SJSA1 (cell line): ENCODE data around the gene FAM193B. TPM values are rescaled to one million over a fixed set of nuclear protein-coding genes. Genes with fewer than 3 reads are reported as not detected.

Experiments
- DNase-seq, 2 experiments: peaks; one replicate each; pipeline ENCODE4 v3.0.0-alpha.2; 2015 to 2020; ENCODE audit warnings: low spot score in 2 of 2, low read depth in 1 of 2
- H3K27ac ChIP-seq: fragments of 250-450 bp; sonication (Bioruptor Pico); 2 replicates; pipeline ENCODE4 v1.5.1; 2020; ENCODE audit warnings: mild to moderate bottlenecking, moderate library complexity
- H3K27me3 ChIP-seq: fragments of 250-450 bp; sonication (Bioruptor Pico); replicated peaks from 2 replicates; pipeline ENCODE4 v1.5.1; 2020; ENCODE audit warnings: mild to moderate bottlenecking, moderate library complexity
- H3K36me3 ChIP-seq: fragments of 250-450 bp; sonication (Bioruptor Pico); 2 replicates; pipeline ENCODE4 v1.5.1; 2020; ENCODE audit warnings: mild to moderate bottlenecking
- H3K4me1 ChIP-seq: fragments of 250-450 bp; sonication (Bioruptor Pico); replicated peaks from 2 replicates; pipeline ENCODE4 v1.6.1; 2021; ENCODE audit warnings: mild to moderate bottlenecking
- H3K4me3 ChIP-seq: fragments of 250-450 bp; sonication (Bioruptor Pico); 2 replicates; pipeline ENCODE4 v1.5.1; 2020; ENCODE audit warnings: mild to moderate bottlenecking
- H3K9me3 ChIP-seq: fragments of 250-450 bp; sonication (Bioruptor Pico); replicated peaks from 2 replicates; pipeline ENCODE4 v1.5.1; 2020; ENCODE audit warnings: mild to moderate bottlenecking
- total RNA-seq: library from RNA; depleted of rRNA; stranded (reverse); fragments of >200 nt; shearing (Covaris generic); gene quantifications from 2 replicates; pipeline ENCODE4 v1.2.3, GENCODE V29; 2014

Gene FAM193B
- total RNA-seq, 1 experiment from 2014 or later = 24.9 TPM

DNA sequence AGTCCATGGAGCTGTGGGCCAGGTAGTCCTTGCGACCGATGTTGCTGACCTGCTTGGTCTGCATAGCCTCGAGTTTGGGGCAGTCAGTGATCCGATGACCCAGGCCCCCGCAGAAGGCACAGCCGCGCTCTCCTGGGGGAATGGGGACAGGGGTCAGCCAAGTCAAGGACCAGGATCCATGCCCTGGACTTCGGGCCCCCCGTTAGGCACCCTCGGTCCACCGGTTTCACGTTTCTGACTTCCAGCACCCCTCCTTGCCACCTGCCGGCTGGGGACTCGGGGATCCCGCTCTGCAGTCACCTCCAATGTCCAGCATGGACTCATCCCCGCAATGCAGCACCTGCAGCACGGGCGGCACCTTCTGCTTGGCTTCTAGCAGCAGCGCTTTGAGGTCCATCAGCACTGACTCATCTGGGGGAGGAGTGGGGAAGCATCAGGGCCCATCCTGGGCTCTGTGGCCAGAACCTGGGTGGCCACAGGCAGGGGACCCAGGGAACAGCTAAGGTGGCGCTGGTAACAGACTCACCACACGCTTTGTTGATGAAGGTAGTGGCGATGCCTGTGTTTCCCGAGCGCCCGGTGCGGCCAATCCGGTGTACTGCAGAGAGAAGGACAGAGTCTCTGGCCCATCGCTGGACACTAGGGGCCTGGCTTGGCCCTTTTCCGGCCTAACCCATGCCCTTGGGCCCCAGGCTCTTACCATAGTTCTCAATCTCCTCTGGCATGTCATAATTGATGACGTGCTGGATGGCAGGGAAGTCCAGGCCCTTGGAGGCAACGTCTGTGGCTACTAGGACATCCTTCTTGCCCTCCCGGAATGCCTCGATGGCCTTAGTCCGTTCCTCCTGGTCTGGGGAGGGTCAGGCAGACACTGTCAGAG, 42.3 kb downstream of the FAM193B start:
- Histone ChIP-seq H3K27ac (no peak overlapping the region), H3K9me3 (no peaks in the 10 kb centered on the region), H3K4me3 (no peak overlapping the region), H3K27me3 (no peaks in the 10 kb centered on the region), H3K4me1 (peaks cover 9% of the 10 kb centered on the region), H3K36me3 (peaks cover 91% of the 10 kb centered on the region)
- DNase-seq = no peak

GRCh38 chr5:177511181-177511580, 43.2 kb downstream of the FAM193B start:
- no peaks in the 10 kb centered on the region for H3K9me3 ChIP-seq
- H3K4me1 ChIP-seq = peaks cover 8% of the 10 kb centered on the region
- H3K27me3 ChIP-seq = no peaks in the 10 kb centered on the region
- H3K36me3 ChIP-seq = peaks cover 85% of the 10 kb centered on the region
- H3K27ac ChIP-seq = no peak overlapping the region
- H3K4me3 ChIP-seq = no peak overlapping the region
- DNase-seq = no peak

- no peak overlapping the region for H3K27ac ChIP-seq
- H3K27me3 ChIP-seq = no peaks in the 10 kb centered on the region
- H3K4me1 ChIP-seq = peaks cover 2% of the 10 kb centered on the region
- H3K36me3 ChIP-seq = peaks cover 79% of the 10 kb centered on the region
- H3K4me3 ChIP-seq = no peak overlapping the region
- no peaks in the 10 kb centered on the region for H3K9me3 ChIP-seq
- DNase-seq = no peak
Observed at GRCh38 chr5:177510567-177511053, 43.8 kb downstream of the FAM193B start.

DNA sequence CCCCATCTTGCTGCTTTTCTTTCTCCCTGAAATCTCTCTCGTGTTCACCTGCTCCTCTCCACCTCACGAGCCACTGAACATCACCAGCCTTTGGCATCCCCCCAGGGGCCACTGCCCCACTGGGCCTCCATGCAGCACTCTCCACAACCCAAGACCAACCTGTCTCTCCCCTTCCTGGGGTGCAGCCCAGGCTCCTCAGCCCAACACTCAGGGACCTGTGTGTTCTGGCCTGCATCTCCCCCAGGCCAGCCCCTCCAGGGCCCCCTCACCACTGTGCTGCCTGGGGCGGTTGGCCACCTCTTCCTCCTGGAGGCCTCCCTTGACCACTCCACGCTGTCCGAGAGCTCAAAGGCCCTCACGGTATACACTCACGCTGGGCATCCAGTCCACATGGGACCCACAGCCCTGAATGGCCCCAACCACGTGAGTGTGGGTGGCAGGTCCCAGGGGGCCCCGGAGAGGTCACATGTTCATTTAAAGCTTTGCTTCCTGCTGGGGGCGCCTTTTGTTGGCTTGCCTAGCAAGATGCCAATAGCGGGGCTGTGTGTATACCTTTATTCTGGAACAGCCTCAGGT, 44.3 kb downstream of the FAM193B start:
- Histone ChIP-seq H3K4me3 (no peak overlapping the region), H3K27me3 (no peaks in the 10 kb centered on the region), H3K4me1 (no peaks in the 10 kb centered on the region), H3K27ac (no peak overlapping the region), H3K9me3 (no peaks in the 10 kb centered on the region), H3K36me3 (peaks cover 74% of the 10 kb centered on the region)
- DNase-seq = no peak

DNA sequence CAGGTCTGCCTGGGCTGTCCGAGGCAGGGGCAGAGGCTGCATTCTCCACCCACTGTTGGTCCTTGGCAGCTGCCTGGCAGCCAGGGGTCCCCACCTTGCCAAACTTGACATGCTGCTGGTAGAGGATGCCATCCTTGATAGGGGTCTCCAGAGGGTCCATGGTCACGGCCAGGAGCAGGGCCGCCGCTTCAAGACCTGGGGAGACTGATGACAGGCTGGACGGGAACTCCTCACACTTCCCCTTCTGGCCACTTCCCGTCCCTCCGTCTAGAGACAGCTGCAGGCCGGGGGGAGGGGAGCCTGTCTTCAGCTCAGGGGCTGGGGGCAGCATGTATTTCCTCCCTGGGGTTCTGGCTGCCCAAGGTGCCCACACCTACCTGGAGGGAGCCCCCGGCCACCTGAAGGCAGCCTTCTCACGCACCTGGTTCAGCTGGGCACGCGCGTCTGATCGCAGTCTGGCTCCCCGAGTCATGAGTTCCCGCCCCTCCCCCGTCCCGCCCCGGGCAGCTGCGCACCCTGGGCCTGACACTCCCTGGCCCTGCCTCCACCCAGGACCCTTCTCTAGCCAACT, 44.9 kb downstream of the FAM193B start, which contains the start of gene DOK3:
DOK3 (minus strand) TSS at position 446 of the 571 bp plus-strand sequence; CDS start at position 160, 286 bp downstream.
- Histone ChIP-seq H3K27ac (no peak within 1 kb of the TSS), H3K27me3 (no peaks in the 10 kb centered on the region), H3K4me3 (no peak within 1 kb of the TSS), H3K36me3 (peaks cover 68% of the 10 kb centered on the region), H3K9me3 (no peaks in the 10 kb centered on the region), H3K4me1 (no peaks in the 10 kb centered on the region)
- DNase-seq = no peak

GRCh38 chr5:177508837-177509236, 45.5 kb downstream of the FAM193B start:
- Histone ChIP-seq H3K27me3 (no peaks in the 10 kb centered on the region), H3K9me3 (no peaks in the 10 kb centered on the region), H3K36me3 (peaks cover 61% of the 10 kb centered on the region), H3K4me3 (no peak overlapping the region), H3K4me1 (no peaks in the 10 kb centered on the region), H3K27ac (no peak overlapping the region)
- DNase-seq = no peak

- Histone ChIP-seq H3K9me3 (no peaks in the 10 kb centered on the region), H3K27me3 (no peaks in the 10 kb centered on the region), H3K27ac (no peak overlapping the region), H3K4me3 (no peak overlapping the region), H3K4me1 (no peaks in the 10 kb centered on the region), H3K36me3 (peaks cover 55% of the 10 kb centered on the region)
- no peak for DNase-seq
Observed at GRCh38 chr5:177508221-177508611, 46.1 kb downstream of the FAM193B start.

DNA sequence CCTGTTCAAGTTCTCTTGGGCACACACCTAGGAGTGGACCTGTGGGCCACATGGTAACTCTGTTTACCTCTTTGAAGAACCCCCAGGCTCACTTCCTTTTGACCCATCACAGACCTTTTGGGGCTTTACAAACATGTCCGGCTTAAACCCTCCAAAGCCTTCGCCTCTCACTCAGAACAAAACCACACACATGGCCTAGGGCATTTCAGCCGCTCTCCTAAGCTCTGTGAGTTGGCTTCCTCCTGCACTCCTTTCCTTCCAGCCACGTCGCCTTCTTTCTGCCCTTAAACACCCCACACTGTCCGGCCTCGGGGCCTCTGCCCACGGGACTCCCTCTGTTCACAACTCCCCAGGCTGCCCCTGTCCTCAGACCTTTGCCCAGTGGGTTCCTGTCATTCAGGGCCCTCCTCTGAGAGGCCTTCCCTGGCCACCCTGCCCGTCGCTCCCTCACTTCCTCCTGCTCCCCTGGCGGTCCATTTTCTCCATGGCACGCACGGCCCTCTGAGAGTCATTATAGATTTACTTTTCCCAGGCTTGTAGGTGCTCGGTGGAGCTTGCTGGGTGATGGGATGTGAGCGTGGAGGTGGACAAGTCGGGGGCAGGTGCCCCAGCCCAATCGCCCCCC, 46.7 kb downstream of the FAM193B start:
- H3K4me3 ChIP-seq = no peak overlapping the region
- peaks cover 50% of the 10 kb centered on the region for H3K36me3 ChIP-seq
- H3K4me1 ChIP-seq = no peaks in the 10 kb centered on the region
- H3K27me3 ChIP-seq = no peaks in the 10 kb centered on the region
- no peak for DNase-seq
- H3K9me3 ChIP-seq = no peaks in the 10 kb centered on the region
- no peak overlapping the region for H3K27ac ChIP-seq

- H3K27ac ChIP-seq = no peak overlapping the region
- no peak overlapping the region for H3K4me3 ChIP-seq
- no peak for DNase-seq
- peaks cover 45% of the 10 kb centered on the region for H3K36me3 ChIP-seq
- H3K27me3 ChIP-seq = no peaks in the 10 kb centered on the region
- no peaks in the 10 kb centered on the region for H3K9me3 ChIP-seq
- H3K4me1 ChIP-seq = no peaks in the 10 kb centered on the region
Observed at GRCh38 chr5:177507165-177507564, 47.2 kb downstream of the FAM193B start.

- H3K4me3 ChIP-seq = no peak overlapping the region
- no peaks in the 10 kb centered on the region for H3K9me3 ChIP-seq
- H3K27ac ChIP-seq = no peak overlapping the region
- peaks cover 24% of the 10 kb centered on the region for H3K36me3 ChIP-seq
- peaks cover 13% of the 10 kb centered on the region for H3K4me1 ChIP-seq
- DNase-seq = no peak
- H3K27me3 ChIP-seq = no peaks in the 10 kb centered on the region
Observed at GRCh38 chr5:177505075-177505474, 49.3 kb downstream of the FAM193B start.

- no peak overlapping the region for H3K4me3 ChIP-seq
- peaks cover 13% of the 10 kb centered on the region for H3K4me1 ChIP-seq
Observed at GRCh38 chr5:177504086-177505056, 50.0 kb downstream of the FAM193B start.

GRCh38 chr5:177503351-177504085, 50.8 kb downstream of the FAM193B start:
- H3K4me1 ChIP-seq = peaks cover 13% of the 10 kb centered on the region
- H3K36me3 ChIP-seq = peaks cover 8% of the 10 kb centered on the region
- H3K27me3 ChIP-seq = no peaks in the 10 kb centered on the region
- no peak for DNase-seq
- H3K9me3 ChIP-seq = no peaks in the 10 kb centered on the region
- H3K27ac ChIP-seq = no peak overlapping the region
- no peak overlapping the region for H3K4me3 ChIP-seq

More at GRCh38 chr5:177504086-177505056, 50.0 kb downstream of the FAM193B start:
- DNase-seq = no peak
- Histone ChIP-seq H3K9me3 (no peaks in the 10 kb centered on the region), H3K36me3 (peaks cover 17% of the 10 kb centered on the region), H3K27ac (no peak overlapping the region), H3K27me3 (no peaks in the 10 kb centered on the region)
